Chondrocyte (in vitro differentiated cells): Measurements from ENCODE around the gene UBTD2. TPM values are rescaled to one million over a fixed set of nuclear protein-coding genes. Genes with fewer than 3 reads are reported as not detected.

ENCODE experiments used
- DNase-seq: peaks from one replicate; pipeline ENCODE4 v3.0.0; 2021; ENCODE audit warnings: mixed read lengths, low spot score
- H3K27ac Mint-ChIP-seq: one replicate; pipeline ENCODE4 v1.8.0; 2021; ENCODE audit warnings: mild to moderate bottlenecking, moderate library complexity, mixed read lengths; ENCODE audit not compliant: unreplicated experiment
- H3K27me3 Mint-ChIP-seq: 2 replicates; pipeline ENCODE4 v1.8.0; 2021; ENCODE audit warnings: low read depth, mixed read lengths
- H3K36me3 Mint-ChIP-seq: 2 replicates; pipeline ENCODE4 v1.8.0; 2021; ENCODE audit warnings: low read depth, mixed read lengths
- H3K4me1 Mint-ChIP-seq: 2 replicates; pipeline ENCODE4 v1.8.0; 2021; ENCODE audit warnings: low read depth, mild to moderate bottlenecking, mixed read lengths
- H3K4me3 Mint-ChIP-seq: one replicate; pipeline ENCODE4 v1.8.0; 2021; ENCODE audit warnings: mild to moderate bottlenecking, moderate library complexity, mixed read lengths; ENCODE audit not compliant: unreplicated experiment
- H3K9me3 Mint-ChIP-seq: 2 replicates; pipeline ENCODE4 v1.8.0; 2021; ENCODE audit warnings: low read depth, mixed read lengths
- CTCF ChIP-seq: fragments of 200-600 bp; sonication (generic); IDR thresholded peaks from 2 replicates; pipeline ENCODE4 v1.5.0; 2021; ENCODE audit warnings: antibody characterized with exemption, mild to moderate bottlenecking, moderate library complexity
- total RNA-seq: library from RNA; stranded (reverse); gene quantifications from 3 replicates; pipeline ENCODE4 v1.2.1, GENCODE V29; 2021

UBTD2 gene
- total RNA-seq, 1 donor from 2014 or later: 38.4 TPM

GRCh38 chr5:172180936-172181335, 102.6 kb downstream of the UBTD2 start:
- no peaks in the 10 kb centered on the region for H3K27me3 Mint-ChIP-seq
- no peaks in the 10 kb centered on the region for H3K36me3 Mint-ChIP-seq
- H3K4me1 Mint-ChIP-seq: peaks cover 47% of the 10 kb centered on the region
- no peak overlapping the region for H3K27ac Mint-ChIP-seq
- no peak overlapping the region for H3K4me3 Mint-ChIP-seq
- no peak for TF ChIP-seq CTCF
- peak; percentile 36 for DNase-seq
- H3K9me3 Mint-ChIP-seq: no peaks in the 10 kb centered on the region

GRCh38 chr5:172178991-172179989, 104.3 kb downstream of the UBTD2 start:
- H3K4me1 Mint-ChIP-seq: peaks cover 51% of the 10 kb centered on the region
- H3K9me3 Mint-ChIP-seq: no peaks in the 10 kb centered on the region
- no peaks in the 10 kb centered on the region for H3K36me3 Mint-ChIP-seq
- H3K27me3 Mint-ChIP-seq: no peaks in the 10 kb centered on the region
- peak overlapping the region; percentile 49 for H3K4me3 Mint-ChIP-seq
- no peak for TF ChIP-seq CTCF
- no peak for DNase-seq
- H3K27ac Mint-ChIP-seq: peak overlapping the region; percentile 89

GRCh38 chr5:172178301-172178987, 105.1 kb downstream of the UBTD2 start:
- no peak for TF ChIP-seq CTCF
- Mint-ChIP-seq H3K27ac (peak overlapping the region; percentile 39), H3K4me1 (peaks cover 59% of the 10 kb centered on the region), H3K4me3 (no peak overlapping the region), H3K36me3 (no peaks in the 10 kb centered on the region), H3K9me3 (no peaks in the 10 kb centered on the region), H3K27me3 (no peaks in the 10 kb centered on the region)
- DNase-seq: no peak

- DNase-seq: no peak
- Mint-ChIP-seq H3K9me3 (no peaks in the 10 kb centered on the region), H3K27ac (no peak overlapping the region), H3K4me1 (peaks cover 64% of the 10 kb centered on the region), H3K27me3 (no peaks in the 10 kb centered on the region), H3K36me3 (no peaks in the 10 kb centered on the region), H3K4me3 (no peak overlapping the region)
- no peak for TF ChIP-seq CTCF
These were observed 106.4 kb downstream of the UBTD2 start for GRCh38 chr5:172177176-172177575.

GRCh38 chr5:172175263-172175719, 108.3 kb downstream of the UBTD2 start:
- Mint-ChIP-seq H3K27ac (peak overlapping the region; percentile 27), H3K36me3 (no peaks in the 10 kb centered on the region), H3K4me3 (no peak overlapping the region), H3K27me3 (no peaks in the 10 kb centered on the region), H3K4me1 (peaks cover 56% of the 10 kb centered on the region), H3K9me3 (no peaks in the 10 kb centered on the region)
- no peak for TF ChIP-seq CTCF
- no peak for DNase-seq
